ENCODE results near the gene TTC23.

The TTC23 gene

GRCh38 chr15:99134317-99134821 is 115.0 kb downstream of the TTC23 start:
- no peak for DNase-seq

GRCh38 chr15:99132634-99133287 is 116.6 kb downstream of the TTC23 start:
- DNase-seq: no peak

DNA sequence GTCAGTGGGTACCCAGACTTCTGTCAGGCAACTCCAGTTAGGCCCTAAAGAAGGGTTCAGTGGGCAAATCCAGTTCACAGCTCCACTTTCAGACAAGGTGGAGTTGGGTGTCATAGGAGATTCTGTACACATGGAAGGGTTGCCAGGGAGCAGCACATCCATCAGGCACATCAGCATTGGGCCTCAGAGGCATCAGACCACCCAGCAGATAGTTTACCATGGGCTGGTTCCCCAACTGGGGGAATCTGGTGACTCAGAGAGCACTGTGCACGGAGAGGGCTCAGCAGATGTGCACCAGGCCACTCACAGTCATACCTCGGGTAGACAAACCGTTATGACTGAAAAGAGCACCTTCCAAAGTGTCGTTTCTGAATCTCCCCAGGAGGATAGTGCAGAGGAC is 117.3 kb downstream of the TTC23 start:
- no peak for DNase-seq

DNA sequence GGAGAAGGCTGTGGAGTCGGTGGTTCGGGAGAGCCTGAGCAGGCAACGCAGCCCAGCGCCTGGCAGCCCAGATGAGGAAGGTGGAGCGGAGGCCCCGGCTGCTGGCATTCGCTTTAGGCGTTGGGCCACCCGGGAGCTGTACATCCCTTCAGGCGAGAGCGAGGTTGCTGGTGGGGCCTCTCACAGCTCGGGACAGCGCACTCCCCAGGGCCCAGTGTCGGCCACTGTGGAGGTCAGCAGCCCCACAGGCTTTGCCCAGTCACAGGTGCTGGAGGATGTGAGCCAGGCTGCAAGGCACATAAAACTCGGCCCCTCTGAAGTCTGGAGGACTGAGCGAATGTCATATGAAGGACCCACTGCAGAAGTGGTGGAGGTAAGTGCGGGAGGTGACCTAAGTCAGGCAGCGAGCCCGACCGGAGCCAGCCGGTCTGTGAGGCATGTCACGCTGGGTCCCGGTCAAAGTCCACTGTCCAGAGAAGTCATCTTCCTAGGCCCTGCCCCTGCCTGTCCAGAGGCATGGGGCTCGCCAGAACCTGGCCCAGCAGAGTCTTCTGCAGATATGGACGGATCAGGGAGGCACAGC is 117.8 kb downstream of the TTC23 start:
- no peak for DNase-seq

GRCh38 chr15:99130765-99131440 is 118.5 kb downstream of the TTC23 start:
- no peak for DNase-seq

DNA sequence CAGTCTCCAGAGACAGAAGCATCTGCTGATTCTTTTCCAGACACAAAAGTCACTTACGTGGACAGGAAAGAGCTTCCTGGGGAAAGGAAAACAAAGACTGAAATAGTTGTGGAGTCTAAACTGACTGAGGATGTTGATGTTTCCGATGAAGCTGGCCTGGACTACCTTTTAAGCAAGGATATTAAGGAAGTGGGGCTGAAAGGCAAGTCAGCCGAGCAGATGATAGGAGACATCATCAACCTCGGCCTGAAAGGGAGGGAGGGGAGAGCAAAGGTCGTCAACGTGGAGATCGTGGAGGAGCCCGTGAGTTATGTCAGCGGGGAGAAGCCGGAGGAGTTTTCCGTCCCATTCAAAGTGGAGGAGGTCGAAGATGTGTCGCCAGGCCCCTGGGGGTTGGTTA is 119.1 kb downstream of the TTC23 start:
- no peak for DNase-seq

GRCh38 chr15:99129644-99130043 is 119.7 kb downstream of the TTC23 start:
- no peak for DNase-seq

GRCh38 chr15:99128411-99128810 is 121.0 kb downstream of the TTC23 start:
- DNase-seq: no peak

- no peak for DNase-seq
Measured at GRCh38 chr15:99127773-99128172, 121.6 kb downstream of the TTC23 start.

DNA sequence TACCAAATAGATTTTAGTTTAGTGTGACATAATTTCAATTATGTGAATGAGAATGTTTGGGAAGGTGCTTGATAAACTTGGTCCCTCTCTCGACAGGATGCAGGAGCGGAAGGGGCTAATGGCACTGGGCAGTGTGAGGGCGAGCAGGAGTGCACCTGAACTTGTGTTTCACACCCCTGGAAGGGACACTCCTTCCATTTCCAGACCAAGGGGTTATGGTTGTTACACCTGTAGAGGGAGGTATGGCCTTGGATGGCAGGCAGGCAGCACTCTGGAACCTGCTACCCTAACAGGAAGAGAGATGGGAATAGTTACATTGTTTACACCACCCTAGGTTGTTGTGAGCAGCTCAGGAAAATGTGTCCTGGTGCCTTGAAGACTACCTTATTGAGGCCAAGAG is 122.5 kb downstream of the TTC23 start:
- DNase-seq: no peak

DNA sequence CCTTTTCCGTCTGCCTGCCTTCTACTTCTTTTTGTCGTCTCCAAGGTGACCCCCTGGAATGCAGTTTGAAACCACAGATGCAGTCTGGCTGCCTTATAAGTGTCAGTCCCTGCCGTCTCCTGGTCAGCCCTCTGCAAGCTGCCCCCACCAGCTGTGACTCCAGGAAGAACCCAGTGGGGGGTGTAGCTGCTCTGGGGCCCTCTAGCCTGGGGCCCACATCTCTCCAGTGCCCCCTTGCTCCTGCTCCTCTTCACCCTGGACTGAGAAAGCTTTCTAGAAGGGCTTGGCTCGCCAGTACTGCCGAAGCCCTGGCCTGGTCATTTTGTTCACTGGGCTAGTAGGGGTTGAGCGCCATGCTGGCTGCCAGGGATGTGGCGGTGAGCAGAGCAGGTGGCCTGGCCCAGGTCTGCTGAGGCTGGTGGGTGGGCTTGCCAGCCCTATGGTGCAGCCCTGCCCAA is 123.2 kb downstream of the TTC23 start:
- DNase-seq: no peak

GRCh38 chr15:99125061-99125891 is 124.1 kb downstream of the TTC23 start:
- no peak for DNase-seq

DNA sequence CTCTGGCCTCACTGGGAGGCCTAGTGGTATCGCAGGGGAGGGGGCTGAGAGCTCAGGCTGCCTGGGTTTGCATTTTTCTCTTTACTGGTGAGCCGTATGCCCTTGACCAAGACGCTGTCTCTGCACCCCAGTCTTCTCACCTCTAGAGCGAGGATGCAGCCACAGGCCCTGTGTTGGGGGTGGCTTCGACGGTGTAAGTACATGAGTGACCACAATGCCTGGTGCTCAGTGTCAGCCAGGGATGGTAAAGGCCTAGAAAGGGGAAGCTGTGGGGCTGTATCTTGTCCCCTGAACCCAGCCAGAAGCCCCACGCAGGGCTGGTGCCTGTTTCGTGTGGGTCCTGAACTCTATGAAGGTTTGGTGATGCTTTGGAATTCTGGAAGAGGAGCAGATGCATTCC is 124.7 kb downstream of the TTC23 start:
- no peak for DNase-seq

DNA sequence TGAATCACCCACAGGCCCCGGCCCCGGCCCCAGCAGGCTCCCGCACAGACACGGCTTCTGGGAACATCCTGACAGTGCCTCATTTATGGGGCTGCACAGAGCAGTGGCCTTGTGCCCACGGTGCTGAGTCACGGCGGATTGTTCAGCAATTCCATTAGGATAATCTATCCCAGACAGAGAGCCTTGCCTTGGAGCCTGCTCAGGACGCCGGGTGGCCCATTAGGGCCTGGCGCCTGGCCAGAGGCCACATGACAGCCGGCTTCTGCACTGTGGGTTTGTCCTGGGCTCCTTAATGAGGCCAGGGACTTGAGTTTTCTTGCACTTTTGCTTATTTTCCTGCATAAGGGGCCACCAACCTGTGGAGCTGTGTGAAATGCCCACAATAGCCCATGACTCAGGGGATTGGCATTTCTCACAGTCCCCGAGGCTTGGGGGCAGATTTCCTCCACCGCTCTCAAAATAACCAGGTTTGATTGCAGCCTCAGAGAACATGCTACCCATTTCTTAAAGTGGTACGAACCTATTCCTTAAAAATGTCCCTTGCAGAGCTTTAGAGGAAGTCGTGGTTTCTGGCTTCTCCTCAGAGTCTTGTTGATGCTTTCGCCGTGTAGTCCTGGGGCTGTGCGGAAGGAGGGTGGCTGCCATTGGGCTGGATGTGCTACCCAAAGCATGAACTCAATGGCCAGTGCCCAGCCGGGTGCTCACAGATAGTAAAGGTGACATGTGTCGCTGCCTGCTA is 125.5 kb downstream of the TTC23 start:
- DNase-seq: no peak

DNA sequence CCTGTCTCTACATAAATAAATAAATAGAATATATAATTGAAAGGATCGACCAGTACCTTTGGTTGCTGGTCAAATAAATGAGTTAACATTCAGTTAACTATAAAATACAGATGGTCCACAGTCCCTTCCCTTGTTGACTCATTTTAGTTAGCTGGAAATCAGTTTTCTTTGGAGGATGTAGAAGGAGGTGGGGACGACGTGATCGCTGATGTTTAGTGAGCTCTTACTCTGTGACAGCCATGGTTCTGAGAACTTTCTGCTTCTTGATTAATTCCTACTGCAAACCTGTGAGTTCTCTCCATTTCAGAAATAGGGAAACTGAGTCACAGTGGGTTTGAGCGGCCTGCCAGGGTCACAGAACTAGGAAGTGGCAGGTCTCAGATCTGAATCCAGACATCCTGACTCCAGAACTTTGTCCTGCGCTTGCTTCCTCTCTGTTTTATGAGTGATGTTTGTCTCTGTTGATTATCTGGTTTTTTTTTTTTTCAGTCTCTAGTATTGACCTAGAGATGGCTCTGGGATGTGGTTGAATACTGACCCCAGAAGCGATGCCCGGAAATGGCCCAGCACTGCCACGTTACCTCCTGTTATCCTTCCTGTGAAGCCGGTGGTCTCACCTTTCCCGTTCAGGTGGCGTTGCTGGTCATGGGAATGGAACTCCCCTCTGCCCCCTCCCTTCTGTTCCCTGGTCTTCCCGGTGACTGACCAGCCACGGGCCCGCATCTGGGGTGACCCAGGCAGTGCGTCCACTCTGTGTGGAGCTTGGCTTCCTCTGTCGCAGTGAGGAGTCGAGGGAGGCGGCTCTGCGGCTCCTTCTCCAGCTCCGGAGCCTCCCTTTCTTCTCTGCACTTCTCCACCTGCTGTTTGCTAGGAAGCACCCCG is 126.3 kb downstream of the TTC23 start:
- DNase-seq: no peak

DNA sequence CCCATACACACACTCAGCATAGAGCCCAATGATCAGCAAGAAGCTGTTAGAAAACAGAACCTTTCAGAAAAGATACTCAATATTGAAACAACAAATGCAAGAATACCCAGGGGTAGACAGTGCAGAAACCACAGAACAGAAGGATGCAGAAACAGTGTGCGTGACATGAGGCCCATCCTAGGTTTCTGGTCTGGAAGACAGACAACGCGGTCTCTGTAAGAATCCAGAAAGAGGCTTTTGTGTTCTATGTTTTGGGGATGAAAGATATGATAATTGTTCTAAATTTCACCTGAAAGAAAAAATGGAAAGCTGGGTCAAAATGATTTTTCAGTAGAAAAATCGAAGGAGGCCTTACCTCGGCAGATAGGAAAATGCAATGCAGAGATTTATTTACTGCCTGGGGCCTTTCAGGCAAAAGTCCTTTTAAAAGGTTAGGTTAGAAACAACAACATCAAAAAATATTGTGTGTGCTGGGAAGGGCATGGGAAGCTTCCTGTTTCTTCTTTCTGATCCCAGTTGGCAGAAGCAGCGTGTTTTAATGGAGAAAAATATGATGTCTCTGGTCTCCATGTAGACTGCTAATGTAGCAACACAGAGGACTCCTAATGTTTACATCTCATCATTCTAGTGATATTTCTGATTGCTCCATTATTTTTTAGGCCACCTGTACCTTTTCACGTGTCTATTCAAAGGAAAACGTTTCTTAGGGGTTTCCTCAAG is 127.5 kb downstream of the TTC23 start:
- DNase-seq: no peak

DNA sequence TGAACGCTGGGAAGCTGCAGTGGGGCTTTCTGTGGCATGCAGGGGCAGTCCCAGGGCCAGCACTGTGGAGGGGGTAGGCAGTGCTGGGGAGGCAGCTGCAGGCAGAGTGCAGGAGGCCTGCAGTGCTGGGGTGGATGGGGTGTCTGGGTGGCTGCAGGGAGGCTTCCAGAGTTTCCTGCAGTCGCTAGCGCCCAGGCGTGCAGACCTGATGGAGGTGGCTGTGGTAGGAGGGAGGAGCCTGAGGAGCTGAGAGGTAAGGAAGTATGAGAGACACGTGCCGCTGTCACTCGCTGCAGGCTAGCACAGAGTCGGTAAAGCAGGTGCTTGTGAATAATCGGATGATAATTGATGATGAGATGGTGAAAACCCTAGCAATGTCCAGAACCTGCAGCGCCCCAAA is 128.2 kb downstream of the TTC23 start:
- no peak for DNase-seq

DNA sequence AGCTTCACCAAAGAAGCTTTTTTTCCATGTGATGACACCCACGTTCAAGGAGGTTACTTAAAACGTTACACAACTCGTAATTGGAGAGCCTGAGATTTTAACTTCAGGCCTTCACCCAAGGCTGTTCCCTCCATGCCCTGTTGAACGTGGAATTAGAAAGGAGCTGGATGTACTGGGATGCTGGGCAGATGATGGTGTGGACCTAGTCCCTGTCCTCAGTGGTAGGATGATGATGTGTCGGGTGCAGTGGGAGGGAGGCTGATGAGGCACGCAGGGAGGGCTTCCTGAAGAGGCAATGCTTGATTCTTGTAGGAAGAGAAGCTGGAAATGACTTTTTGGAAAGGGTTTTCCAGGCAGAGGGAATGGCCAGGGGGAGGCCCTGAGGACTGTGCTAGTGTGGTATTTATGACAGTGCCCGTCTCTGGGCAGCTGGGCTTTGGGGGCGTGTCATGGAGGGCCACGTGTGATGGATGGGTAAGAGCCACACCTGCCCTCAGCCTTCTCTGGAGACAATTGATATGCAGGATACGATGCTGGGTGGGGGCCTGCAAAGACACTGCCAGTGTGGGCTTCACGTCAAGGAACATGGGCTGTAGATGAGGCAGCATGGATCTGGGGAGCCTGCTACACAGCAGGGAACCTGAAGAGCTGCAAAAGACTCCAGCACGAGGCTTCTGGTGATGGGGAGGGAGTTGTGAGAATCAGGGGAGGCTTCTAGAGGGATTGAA is 129.2 kb downstream of the TTC23 start:
- DNase-seq: no peak

- DNase-seq: no peak
Measured at GRCh38 chr15:99118801-99119546, 130.4 kb downstream of the TTC23 start.

All from effector CD8-positive, alpha-beta T cell (primary cell).